Activated naive CD4-positive, alpha-beta T cell treated with anti-CD3 and anti-CD28 coated beads, Interleukin-2, amount 50 U/mL, for 72 hours (primary cell): Measurements from ENCODE around the gene SART3. TPM values are rescaled to one million over a fixed set of nuclear protein-coding genes. Genes with fewer than 3 reads are reported as not detected.
A peak's percentile ranks its signal among the peaks of the same experiment; 100 is the strongest.
"Not testable (repeated sequence)": the region's sequence is repeated elsewhere in the genome, so short reads cannot be mapped to it uniquely, and the experiment has no call there.

Experiments
- ATAC-seq, 2 donors: fragments of 150-1000 bp; cut with Tn5 transposase; 2 replicates each; pipeline ENCODE4 v1.10.0; 2021; ENCODE audit warnings: mild to moderate bottlenecking in 2 of 2, moderate library complexity in 2 of 2
- DNase-seq, 2 donors: peaks; one replicate each; pipeline ENCODE4 v3.0.0; 2021 to 2022; ENCODE audit warnings: low spot score in 2 of 2
- H3K27ac Mint-ChIP-seq, 2 donors: one replicate each; pipeline ENCODE4 v1.8.0; 2022; ENCODE audit warnings: mild to moderate bottlenecking in 2 of 2, mixed read lengths in 2 of 2
- H3K36me3 Mint-ChIP-seq, 2 donors: one replicate each; pipeline ENCODE4 v1.8.0; 2022; ENCODE audit warnings: mixed read lengths in 2 of 2
- H3K9me3 Mint-ChIP-seq, 2 donors: one replicate each; pipeline ENCODE4 v1.8.0; 2022; ENCODE audit warnings: mixed read lengths in 2 of 2
- total RNA-seq, 2 donors: library from RNA; stranded (reverse); gene quantifications; one replicate each; pipeline ENCODE4 v1.2.3, GENCODE V29; 2022

Gene SART3
- total RNA-seq, 2 donors from 2014 or later, result 89.0 to 105 TPM

DNA sequence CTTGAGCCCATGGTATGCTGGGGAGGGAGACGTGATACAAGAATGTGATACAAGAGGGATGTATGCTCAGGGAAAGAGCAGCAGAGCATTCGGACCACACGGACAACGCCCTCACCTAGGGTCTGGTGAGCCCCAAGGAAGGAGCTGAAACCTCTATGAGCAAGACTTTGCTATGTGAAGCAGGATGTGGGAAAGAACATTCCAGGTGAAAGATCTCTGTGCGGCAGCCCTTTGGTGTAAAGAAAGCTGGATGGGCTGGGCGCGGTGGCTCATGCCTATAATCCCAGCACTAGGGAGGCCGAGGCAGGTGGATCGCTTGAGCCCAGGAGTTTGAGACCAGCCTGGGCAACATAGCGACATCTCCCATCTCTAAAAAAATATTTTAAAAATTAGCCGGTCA lies 62.8 kb downstream of the SART3 start:
- DNase-seq (no peak), ATAC-seq (no peak)
- Mint-ChIP-seq H3K27ac (no peak overlapping the region), H3K36me3 (peaks cover 5% of the 10 kb centered on the region in 2 donors), H3K9me3 (peaks cover 8 to 9% of the 10 kb centered on the region in 2 donors)

DNA sequence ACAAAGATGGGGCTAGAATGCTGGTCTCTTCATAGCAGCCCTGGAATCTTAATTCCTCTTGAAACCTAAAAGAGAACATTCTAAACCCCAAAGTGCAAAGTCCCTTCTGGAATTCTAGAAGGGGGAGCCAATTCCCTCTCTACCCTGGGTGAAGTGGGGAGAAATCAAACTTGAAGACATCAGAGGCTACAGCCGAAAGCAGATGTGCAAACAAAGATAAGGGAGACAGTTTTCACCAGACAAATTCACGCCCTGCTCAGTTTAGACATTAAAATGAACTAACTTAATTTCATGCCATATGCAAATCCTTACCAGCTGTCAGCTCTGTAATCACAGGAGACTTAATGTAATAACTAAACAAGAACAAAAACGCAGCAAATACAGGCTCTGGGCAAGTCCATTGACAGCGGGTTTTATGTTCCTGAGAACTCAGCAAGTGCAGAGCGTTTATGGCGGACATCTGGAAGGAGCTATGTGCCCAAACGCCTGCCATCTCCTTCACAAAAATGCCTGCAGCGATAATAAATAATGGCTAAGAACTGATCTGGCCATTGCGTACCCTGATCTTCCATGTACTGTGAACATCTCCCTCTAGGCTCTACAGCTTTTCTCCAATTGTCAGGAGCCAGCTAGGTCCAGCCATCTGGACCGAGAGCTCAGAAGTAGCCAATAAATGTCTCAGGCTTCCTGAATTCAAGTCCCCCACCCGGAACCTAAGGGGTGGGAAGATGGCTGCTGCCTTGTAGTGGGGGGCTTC lies 65.0 kb downstream of the SART3 start:
- no peak overlapping the region for H3K27ac Mint-ChIP-seq
- H3K36me3 Mint-ChIP-seq, result no peaks in the 10 kb centered on the region
- ATAC-seq, result no peak
- no peaks in the 10 kb centered on the region for H3K9me3 Mint-ChIP-seq
- DNase-seq, result no peak

DNA sequence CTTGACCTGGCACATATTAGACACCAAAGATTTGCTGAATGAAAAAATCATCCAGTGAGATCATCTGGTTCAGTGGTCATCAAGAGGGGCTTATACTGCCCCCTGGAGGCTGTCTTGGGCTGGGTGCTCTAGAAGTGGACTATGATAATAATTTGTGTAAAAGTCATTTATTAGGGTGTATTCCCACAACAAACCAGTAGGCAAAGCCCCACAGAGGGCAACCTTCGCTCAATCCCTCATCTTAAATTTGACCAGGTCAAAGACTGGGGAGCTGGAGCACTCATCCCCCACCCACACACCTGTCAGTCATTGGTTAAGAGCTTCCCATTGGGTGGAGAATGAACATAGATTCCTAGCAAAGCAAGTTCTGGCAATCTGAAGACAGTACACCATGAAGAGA lies 65.9 kb downstream of the SART3 start:
- peak; percentile 26 to 35 for DNase-seq
- no peaks in the 10 kb centered on the region for H3K36me3 Mint-ChIP-seq
- peak in 1 of 2 donors; percentile 20 for ATAC-seq
- H3K9me3 Mint-ChIP-seq, result no peaks in the 10 kb centered on the region
- no peak overlapping the region for H3K27ac Mint-ChIP-seq

DNA sequence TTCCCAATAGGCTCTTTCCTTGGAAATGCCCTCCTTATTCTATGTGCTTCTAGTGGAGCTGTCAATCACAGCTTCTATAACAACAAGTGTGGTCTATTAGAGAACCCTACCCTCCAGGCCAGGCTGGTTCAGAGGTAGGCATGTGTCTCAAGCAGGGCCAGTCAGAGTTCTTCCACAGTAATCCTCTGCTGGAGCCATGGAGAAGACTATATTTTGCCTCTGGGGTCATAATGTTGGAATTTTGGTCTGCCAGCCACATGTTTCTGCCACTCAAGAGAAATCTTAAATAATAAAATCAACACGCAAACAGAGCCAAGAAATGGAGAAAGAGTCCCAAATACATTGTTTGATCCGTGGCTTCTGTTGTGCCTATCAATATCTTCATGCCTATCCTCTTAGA lies 69.7 kb downstream of the SART3 start:
- Mint-ChIP-seq H3K27ac (no peak overlapping the region), H3K36me3 (peaks cover 0 to 7% of the 10 kb centered on the region in 2 donors), H3K9me3 (peaks cover 5 to 8% of the 10 kb centered on the region in 2 donors)
- ATAC-seq (no peak), DNase-seq (no peak)

DNA sequence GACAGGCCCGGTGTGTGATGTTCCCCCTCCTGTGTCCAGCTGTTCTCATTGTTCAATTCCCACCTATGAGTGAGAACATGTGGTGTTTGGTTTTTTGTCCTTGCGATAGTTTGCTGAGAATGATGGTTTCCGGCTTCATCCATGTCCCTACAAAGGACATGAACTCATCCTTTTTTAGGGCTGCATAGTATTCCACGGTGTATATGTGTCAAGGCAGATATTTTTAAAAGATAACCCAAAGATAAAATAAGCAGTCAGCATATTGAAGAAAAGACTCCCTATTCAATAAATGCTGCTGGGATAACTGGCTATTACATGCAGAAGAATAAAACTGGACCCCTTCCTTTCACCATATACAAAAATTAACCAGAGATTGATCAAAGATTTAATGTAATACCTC lies 73.9 kb downstream of the SART3 start:
- H3K27ac Mint-ChIP-seq, H3K36me3 Mint-ChIP-seq, ATAC-seq, DNase-seq: not testable (repeated sequence)
- peaks cover 8 to 11% of the 10 kb centered on the region in 2 donors for H3K9me3 Mint-ChIP-seq

DNA sequence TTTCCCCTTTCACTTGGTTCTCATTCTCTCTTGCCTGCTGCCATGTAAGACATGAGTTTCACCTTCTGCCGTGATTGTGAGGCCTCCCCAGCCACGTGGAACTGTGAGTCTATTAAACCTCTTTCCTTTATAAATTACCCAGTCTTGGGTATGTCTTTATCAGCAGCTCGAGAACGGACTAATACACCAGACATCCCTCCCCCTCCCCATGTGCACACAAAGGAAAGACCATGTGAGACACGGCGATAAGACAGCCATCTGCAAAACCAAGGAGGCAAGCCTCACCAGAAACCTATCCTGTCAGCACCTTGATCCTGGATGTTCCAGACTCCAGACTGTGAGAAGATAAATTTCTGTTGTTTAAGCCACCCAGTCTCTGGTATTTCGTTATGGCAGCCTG lies 75.6 kb downstream of the SART3 start:
- H3K27ac Mint-ChIP-seq, DNase-seq, ATAC-seq, H3K36me3 Mint-ChIP-seq: not testable (repeated sequence)
- peaks cover 8 to 11% of the 10 kb centered on the region in 2 donors for H3K9me3 Mint-ChIP-seq

DNA sequence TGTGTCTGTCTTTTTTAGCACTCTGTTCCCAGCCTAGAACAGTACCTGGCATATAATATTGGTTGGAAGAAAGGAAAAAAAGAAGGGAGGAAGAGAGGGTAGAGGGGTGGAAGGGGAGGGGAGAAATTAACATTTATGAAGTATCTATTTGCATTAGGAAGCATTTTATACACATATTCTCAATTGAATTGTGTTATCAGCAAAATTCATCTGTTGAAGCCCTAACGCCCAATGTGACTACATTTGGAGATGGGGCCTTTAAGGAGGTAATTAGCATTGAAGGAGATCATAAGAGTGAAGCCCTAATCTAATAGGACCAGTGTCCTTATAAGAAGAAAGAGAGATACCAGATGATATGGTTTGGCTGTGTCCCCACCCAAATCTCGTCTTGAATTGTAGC lies 76.1 kb downstream of the SART3 start:
- Mint-ChIP-seq H3K27ac (no peak overlapping the region), H3K9me3 (peaks cover 8 to 11% of the 10 kb centered on the region in 2 donors), H3K36me3 (peaks cover 0 to 7% of the 10 kb centered on the region in 2 donors)
- DNase-seq (no peak), ATAC-seq (no peak)

DNA sequence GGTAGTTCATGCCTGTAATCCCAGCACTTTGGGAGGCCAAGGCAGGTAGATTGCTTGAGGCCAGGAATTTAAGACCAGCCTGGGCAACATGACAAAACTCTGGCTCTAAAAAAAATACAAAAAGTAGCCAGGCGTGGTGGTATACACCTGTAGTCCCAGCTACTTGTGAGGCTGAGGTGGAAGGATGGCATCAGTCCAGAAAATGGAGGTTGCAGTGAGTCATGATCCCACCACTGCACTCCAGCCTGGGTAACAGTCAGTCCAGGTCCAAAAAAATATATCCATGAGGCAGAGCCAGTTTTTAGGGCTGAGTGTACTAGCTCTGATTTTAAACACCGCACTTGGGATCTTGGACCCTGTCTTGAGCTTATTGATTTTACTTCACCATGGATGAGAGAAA lies 76.5 kb downstream of the SART3 start:
- Mint-ChIP-seq H3K27ac (no peak overlapping the region), H3K36me3 (peaks cover 0 to 7% of the 10 kb centered on the region in 2 donors)

DNA sequence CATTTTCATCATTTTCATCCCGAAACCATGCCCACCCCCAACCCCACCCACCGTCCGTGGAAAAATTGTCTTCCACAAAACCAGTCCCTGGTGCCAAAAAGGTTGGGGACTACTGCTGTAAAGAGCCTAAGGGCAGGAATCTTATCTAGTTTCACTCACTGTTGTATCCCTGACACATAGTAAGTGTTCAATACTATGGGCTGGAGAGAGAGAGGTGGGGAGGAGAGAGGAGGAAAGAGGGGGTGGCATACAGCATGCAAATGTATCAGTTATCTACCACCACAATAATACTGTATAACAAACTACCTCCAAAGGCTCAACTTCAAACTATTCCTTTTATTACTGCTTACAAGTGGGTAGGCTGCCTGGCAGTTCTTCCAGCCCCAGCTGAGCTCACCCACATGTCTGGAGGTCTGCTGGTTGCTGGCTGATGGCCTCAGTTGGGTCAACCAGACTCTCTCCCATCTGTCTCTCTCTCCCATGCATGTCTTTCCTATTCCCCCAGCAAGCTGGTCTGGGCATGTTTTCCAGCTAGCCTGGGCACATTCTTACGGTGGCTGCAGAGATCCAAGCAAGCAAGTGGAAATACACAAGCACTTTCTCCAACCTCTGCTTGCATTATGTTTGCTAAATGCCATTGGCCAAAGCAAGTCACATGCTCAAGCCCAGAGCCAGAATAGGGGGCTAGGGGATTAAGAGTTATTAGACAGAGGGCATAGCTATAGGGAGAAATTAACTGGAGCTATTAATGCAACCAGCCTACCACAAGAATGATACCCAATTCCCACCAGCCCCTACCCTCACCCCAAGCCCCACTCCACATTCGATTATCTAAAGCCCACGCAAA lies 77.5 kb downstream of the SART3 start:
- no peak for DNase-seq
- no peak for ATAC-seq
- H3K27ac Mint-ChIP-seq, result no peak overlapping the region
- peaks cover 5 to 11% of the 10 kb centered on the region in 2 donors for H3K9me3 Mint-ChIP-seq
- peaks cover 0 to 7% of the 10 kb centered on the region in 2 donors for H3K36me3 Mint-ChIP-seq

More for the DNA sequence above, 76.5 kb downstream of the SART3 start:
- peaks cover 8 to 11% of the 10 kb centered on the region in 2 donors for H3K9me3 Mint-ChIP-seq
- ATAC-seq, result no peak
- no peak for DNase-seq

DNA sequence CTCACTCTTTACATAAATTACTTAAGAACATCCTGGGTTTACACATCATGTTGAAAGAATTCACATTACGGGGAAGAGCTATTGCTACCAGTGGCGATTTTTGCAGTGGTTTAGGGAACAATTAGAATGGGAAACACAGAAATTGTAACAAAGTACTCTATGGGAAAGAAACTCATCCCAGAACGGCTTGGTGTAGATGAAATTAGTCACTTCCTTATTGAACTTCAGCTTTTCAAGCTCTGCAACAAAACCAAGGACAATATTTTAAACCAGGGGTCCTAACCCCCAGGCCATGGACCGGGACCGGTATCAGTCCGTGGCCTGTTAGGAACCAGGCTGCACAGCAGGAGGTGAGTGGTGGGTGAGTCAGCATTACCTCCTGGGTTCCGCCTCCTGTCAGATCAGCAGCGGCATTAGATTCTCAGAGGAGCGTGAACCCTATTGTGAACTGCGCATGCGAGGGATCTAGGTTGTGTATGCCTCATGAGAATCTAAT lies 78.2 kb downstream of the SART3 start:
- peaks cover 0 to 7% of the 10 kb centered on the region in 2 donors for H3K36me3 Mint-ChIP-seq
- ATAC-seq, result no peak
- no peak for DNase-seq
- H3K27ac Mint-ChIP-seq, result no peak overlapping the region
- H3K9me3 Mint-ChIP-seq, result peaks cover 5 to 11% of the 10 kb centered on the region in 2 donors

DNA sequence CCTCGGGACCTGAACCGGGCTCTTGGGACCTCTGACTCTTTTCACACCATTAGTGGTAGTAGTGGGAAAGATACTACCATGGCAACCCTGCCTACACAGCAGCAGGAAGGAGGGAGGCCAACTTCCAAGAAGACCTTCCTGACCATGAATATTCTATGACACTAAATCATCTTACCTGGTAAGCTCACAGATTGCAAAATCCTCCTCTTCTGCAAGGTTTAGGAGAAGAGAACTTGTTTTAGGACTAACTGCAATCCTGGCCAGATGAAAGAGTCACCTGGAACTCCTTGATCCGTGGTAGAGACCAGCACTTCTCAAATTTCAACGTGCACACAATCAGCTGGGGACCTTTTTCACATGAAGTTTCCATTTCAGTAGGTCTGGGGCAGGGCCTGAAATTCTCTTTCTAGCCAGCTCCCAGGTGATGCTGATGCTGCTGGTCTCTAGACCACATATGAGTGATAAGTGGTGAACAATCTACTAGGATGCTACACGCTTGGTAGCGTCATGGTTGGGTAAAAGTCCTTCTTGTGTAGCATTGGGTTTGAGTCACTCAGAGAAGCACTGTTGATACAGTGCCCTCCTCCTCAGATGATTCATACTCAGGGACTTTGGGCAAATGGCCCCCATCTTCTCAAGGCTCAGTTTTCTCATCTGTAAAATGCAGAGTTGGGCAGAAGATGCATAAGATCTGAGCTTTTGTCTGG lies 81.5 kb downstream of the SART3 start:
- Mint-ChIP-seq H3K9me3 (peaks cover 0 to under 1% of the 10 kb centered on the region in 2 donors), H3K36me3 (no peaks in the 10 kb centered on the region), H3K27ac (no peak overlapping the region)
- no peak for DNase-seq
- ATAC-seq, result peak; percentile 40 to 47

DNA sequence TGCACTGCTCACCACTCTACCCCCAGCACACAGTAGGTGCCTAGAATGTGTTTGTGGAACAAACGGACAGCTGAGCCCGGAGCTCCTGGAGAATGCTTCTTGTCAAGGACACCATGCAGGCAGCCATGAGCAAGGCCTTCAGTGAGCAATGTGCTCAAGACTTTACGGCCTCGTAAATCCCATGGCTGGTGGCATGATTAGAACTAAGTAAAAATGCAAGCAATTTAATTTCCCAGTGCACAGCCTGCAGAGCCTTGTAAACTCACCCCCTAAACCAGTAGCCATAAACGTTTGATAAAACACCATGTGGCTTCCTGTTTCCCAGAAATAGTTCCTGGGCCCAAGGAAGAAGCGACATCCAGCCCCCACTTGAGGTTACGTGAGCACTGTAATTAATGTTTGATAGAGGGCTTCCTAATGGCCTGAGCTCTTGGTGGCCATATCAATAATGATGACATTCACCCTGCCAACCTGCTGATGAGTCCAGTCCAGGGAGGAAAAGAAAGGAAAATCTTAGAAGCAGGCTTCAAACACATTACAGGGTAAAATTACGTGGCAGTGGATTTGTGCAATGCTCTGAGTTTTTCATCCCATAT lies 82.3 kb downstream of the SART3 start:
- Mint-ChIP-seq H3K27ac (no peak overlapping the region), H3K9me3 (no peaks in the 10 kb centered on the region), H3K36me3 (no peaks in the 10 kb centered on the region)
- DNase-seq (no peak), ATAC-seq (no peak)

DNA sequence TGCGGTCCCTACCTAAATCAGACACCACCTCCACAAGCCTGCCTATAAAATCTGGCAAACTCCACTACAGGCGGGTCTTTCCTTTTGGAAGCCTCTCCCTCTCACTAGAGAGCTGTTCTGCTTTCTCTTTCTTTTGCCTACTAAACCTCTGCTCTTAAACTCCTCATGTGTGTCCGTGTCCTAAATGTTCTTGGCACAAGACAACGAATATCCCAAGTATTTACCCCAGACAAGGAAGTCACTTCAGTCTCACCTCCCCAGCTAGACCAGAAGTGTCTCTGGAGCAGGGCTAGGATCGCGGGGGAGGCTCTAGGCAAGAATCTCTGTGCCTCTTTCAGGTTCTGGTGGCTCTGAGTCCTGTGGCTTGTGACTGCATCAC lies 83.1 kb downstream of the SART3 start:
- H3K27ac Mint-ChIP-seq, result no peak overlapping the region
- DNase-seq (no peak), ATAC-seq (no peak)
- no peaks in the 10 kb centered on the region for H3K9me3 Mint-ChIP-seq
- H3K36me3 Mint-ChIP-seq, result no peaks in the 10 kb centered on the region

DNA sequence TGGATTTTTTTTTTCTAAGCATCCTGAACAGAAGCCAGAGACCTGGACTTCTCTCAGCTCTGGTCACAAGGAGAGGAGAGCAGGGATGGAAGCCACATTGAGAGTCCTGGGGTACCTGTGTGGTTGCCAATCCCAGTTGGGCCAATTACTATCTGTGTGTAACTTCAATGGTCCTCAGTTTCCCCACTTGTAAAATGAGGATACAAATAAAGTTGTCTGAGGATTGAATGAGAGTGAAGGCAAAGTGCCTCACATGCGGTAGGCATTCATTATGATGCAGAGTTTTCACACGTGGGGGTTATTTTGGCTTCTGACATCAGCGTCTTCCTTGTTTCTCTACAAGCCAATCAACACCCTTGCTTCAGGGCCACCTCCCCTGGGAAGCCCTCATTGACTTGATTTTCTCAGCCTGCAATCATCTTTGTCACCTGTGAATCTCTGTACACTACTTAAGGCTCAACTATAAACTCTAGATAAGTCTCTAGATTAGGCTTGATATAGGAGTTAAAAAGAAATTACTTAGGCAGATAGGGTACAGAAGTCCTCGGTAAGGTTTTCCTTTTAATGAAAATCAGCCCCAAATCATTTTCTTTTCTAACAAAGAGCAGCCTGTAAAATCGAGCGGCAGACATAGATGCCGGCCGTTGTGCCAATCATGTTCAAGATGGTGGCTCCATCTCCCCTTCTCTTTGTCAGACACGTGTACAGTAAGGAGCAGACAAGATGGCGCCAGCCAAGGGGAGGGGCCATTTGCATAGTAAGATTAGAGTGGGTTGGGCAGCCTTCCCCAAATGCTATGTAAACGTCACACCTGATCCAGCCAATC lies 83.7 kb downstream of the SART3 start:
- Mint-ChIP-seq H3K9me3 (no peaks in the 10 kb centered on the region), H3K27ac (no peak overlapping the region), H3K36me3 (no peaks in the 10 kb centered on the region)
- ATAC-seq (no peak), DNase-seq (no peak)

DNA sequence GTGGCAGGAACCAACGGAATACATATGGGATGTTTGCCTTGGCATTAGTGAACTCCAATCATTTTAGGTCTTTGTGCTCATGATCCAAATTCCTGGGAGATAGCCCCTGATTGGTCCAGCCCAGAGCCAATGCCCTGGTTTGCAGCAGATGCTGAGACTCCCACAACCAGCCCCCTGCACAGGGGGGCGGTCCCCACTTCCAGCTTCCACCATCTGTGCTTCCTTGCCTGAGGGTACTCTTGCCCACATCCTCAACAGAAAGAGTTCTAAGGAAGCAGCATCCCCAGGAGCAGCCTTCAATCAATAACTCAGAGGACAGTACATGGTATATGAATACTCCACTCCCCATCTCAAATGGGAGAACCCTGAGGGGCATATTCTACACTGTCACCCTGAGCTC lies 85.6 kb downstream of the SART3 start:
- no peaks in the 10 kb centered on the region for H3K36me3 Mint-ChIP-seq
- no peak overlapping the region for H3K27ac Mint-ChIP-seq
- H3K9me3 Mint-ChIP-seq, result no peaks in the 10 kb centered on the region
- ATAC-seq (no peak), DNase-seq (no peak)
